H9 (cell line): ENCODE data around the gene PEMT. TPM values are rescaled to one million over a fixed set of nuclear protein-coding genes. Genes with fewer than 3 reads are reported as not detected.

Experiments
- DNase-seq: peaks from one replicate; pipeline ENCODE4 v3.0.0-alpha.2; 2017
- H2AFZ ChIP-seq: one replicate; pipeline ENCODE4 v1.6.1; 2013; ENCODE audit warnings: mild to moderate bottlenecking, low read length, control low read depth, moderate library complexity
- H2AK5ac ChIP-seq: 2 replicates; pipeline ENCODE4 v1.6.1; 2013; ENCODE audit warnings: low read length, control low read depth, mixed read lengths; ENCODE audit not compliant: insufficient read length
- H2BK120ac ChIP-seq: one replicate; pipeline ENCODE4 v1.6.1; 2013; ENCODE audit warnings: low read depth, mild to moderate bottlenecking, low read length, control low read depth, inconsistent platforms; ENCODE audit not compliant: poor library complexity, severe bottlenecking
- H2BK12ac ChIP-seq: 2 replicates; pipeline ENCODE4 v1.6.1; 2013; ENCODE audit warnings: low read length, control low read depth, mixed read lengths, low read depth; ENCODE audit not compliant: insufficient read length
- H2BK15ac ChIP-seq: 2 replicates; pipeline ENCODE4 v1.6.1; 2013; ENCODE audit warnings: low read depth, low read length, control low read depth
- H2BK20ac ChIP-seq: one replicate; pipeline ENCODE4 v1.6.1; 2013; ENCODE audit warnings: low read depth, mild to moderate bottlenecking, low read length, control low read depth, inconsistent platforms; ENCODE audit not compliant: poor library complexity, severe bottlenecking
- H2BK5ac ChIP-seq: 2 replicates; pipeline ENCODE4 v1.6.1; 2013; ENCODE audit warnings: low read length, control low read depth, mixed read lengths; ENCODE audit not compliant: insufficient read length
- H3K14ac ChIP-seq: 2 replicates; pipeline ENCODE4 v1.6.1; 2013; ENCODE audit warnings: low read length, control low read depth; ENCODE audit not compliant: insufficient read depth
- H3K18ac ChIP-seq: 2 replicates; pipeline ENCODE4 v1.6.1; 2013; ENCODE audit warnings: low read depth, mild to moderate bottlenecking, mixed read lengths, low read length, control low read depth; ENCODE audit not compliant: insufficient read length
- H3K23ac ChIP-seq: 2 replicates; pipeline ENCODE4 v1.6.1; 2013; ENCODE audit warnings: low read length, control low read depth, mixed read lengths, low read depth; ENCODE audit not compliant: insufficient read length
- H3K23me2 ChIP-seq: 2 replicates; pipeline ENCODE4 v1.6.1; 2013; ENCODE audit warnings: low read depth, mild to moderate bottlenecking, mixed read lengths, low read length, control low read depth; ENCODE audit not compliant: insufficient read length, poor library complexity, severe bottlenecking
- H3K27ac ChIP-seq: 2 replicates; pipeline ENCODE4 v1.5.1; 2013; ENCODE audit warnings: low read length, control low read depth, mixed read lengths, low read depth; ENCODE audit not compliant: insufficient read length
- H3K27me3 ChIP-seq: 2 replicates; pipeline ENCODE4 v1.6.1; 2013; ENCODE audit warnings: low read length, control low read depth, inconsistent platforms; ENCODE audit not compliant: insufficient read depth
- H3K4ac ChIP-seq: 2 replicates; pipeline ENCODE4 v1.6.1; 2013; ENCODE audit warnings: low read depth, mild to moderate bottlenecking, control low read depth, inconsistent platforms, low read length, moderate library complexity
- H3K4me1 ChIP-seq: 2 replicates; pipeline ENCODE4 v1.6.1; 2013; ENCODE audit warnings: low read length, control low read depth, inconsistent platforms; ENCODE audit not compliant: insufficient read depth
- H3K4me2 ChIP-seq: 2 replicates; pipeline ENCODE4 v1.6.1; 2013; ENCODE audit warnings: low read length, control low read depth, mixed read lengths; ENCODE audit not compliant: insufficient read length, insufficient read depth
- H3K56ac ChIP-seq: 2 replicates; pipeline ENCODE4 v1.6.1; 2013; ENCODE audit warnings: low read depth, mild to moderate bottlenecking, mixed read lengths, low read length, control low read depth; ENCODE audit not compliant: insufficient read length
- H3K79me1 ChIP-seq: 2 replicates; pipeline ENCODE4 v1.6.1; 2013; ENCODE audit warnings: low read depth, mild to moderate bottlenecking, moderate library complexity, low read length, control low read depth, inconsistent platforms; ENCODE audit not compliant: insufficient read depth, poor library complexity, severe bottlenecking
- H3K79me2 ChIP-seq: 2 replicates; pipeline ENCODE4 v1.6.1; 2013; ENCODE audit warnings: low read length, control low read depth, inconsistent platforms; ENCODE audit not compliant: insufficient read depth
- H3K9ac ChIP-seq: 2 replicates; pipeline ENCODE4 v1.6.1; 2013; ENCODE audit warnings: low read length, control low read depth, mixed read lengths; ENCODE audit not compliant: insufficient read length; ENCODE audit errors: extremely low read depth
- H3K9me3 ChIP-seq: one replicate; pipeline ENCODE4 v1.6.1; 2013; ENCODE audit warnings: low read depth, low read length, inconsistent platforms; ENCODE audit not compliant: control insufficient read depth
- H3T11ph ChIP-seq: one replicate; pipeline ENCODE4 v1.6.1; 2013; ENCODE audit warnings: mild to moderate bottlenecking, low read length, control low read depth, inconsistent platforms
- H4K20me1 ChIP-seq: one replicate; pipeline ENCODE4 v1.6.1; 2013; ENCODE audit not compliant: control insufficient read depth, insufficient read length, insufficient read depth
- H4K5ac ChIP-seq: 2 replicates; pipeline ENCODE4 v1.6.1; 2013; ENCODE audit warnings: low read depth, mild to moderate bottlenecking, mixed read lengths, low read length, control low read depth; ENCODE audit not compliant: insufficient read length
- H4K8ac ChIP-seq: replicated peaks from 2 replicates; pipeline ENCODE4 v1.6.1; 2013; ENCODE audit warnings: low read length, control low read depth, mixed read lengths, low read depth; ENCODE audit not compliant: insufficient read length
- H4K91ac ChIP-seq: 2 replicates; pipeline ENCODE4 v1.6.1; 2013; ENCODE audit warnings: low read depth, mild to moderate bottlenecking, moderate library complexity, mixed read lengths, low read length, control low read depth; ENCODE audit not compliant: insufficient read length
- H3K27ac Mint-ChIP-seq, 3 experiments: 2 replicates in 2 of 3; 3 replicates in 1 of 3; pipeline ENCODE4 v1.8.0; 2020 to 2021; ENCODE audit warnings: mixed read lengths in 3 of 3, mild to moderate bottlenecking in 1 of 3, moderate library complexity in 1 of 3
- H3K27me3 Mint-ChIP-seq: 2 replicates; pipeline ENCODE4 v1.8.0; 2021; ENCODE audit warnings: low read depth, mild to moderate bottlenecking, moderate library complexity, mixed read lengths
- H3K36me3 Mint-ChIP-seq, 3 experiments: 2 replicates in 2 of 3; 3 replicates in 1 of 3; pipeline ENCODE4 v1.8.0; 2020 to 2021; ENCODE audit warnings: low read depth in 3 of 3, mixed read lengths in 3 of 3; ENCODE audit not compliant: insufficient read depth in 1 of 3
- H3K4me1 Mint-ChIP-seq, 2 experiments: 2 replicates each; pipeline ENCODE4 v1.8.0; 2020; ENCODE audit warnings: mixed read lengths in 2 of 2
- H3K4me3 Mint-ChIP-seq, 2 experiments: 2 replicates in 1 of 2; 3 replicates in 1 of 2; pipeline ENCODE4 v1.8.0; 2020 to 2021; ENCODE audit warnings: mild to moderate bottlenecking in 2 of 2, mixed read lengths in 2 of 2, moderate library complexity in 1 of 2
- H3K9me3 Mint-ChIP-seq, 2 experiments: 2 replicates in 1 of 2; 3 replicates in 1 of 2; pipeline ENCODE4 v1.8.0; 2020; ENCODE audit warnings: mild to moderate bottlenecking in 2 of 2, mixed read lengths in 2 of 2, moderate library complexity in 1 of 2
- CTCF ChIP-seq: fragments of 200-600 bp; sonication (generic); conservative IDR thresholded peaks from 3 replicates; pipeline ENCODE4 v1.8.0; 2021; ENCODE audit warnings: antibody characterized with exemption, mild to moderate bottlenecking
- WGBS: extraction: QIAGEN DNeasy Blood & Tissue Kit; methylation state at CpG from one replicate; pipeline ENCODE4 v1.1.7; 2013; ENCODE audit warnings: missing lambda C conversion rate, low lambda C conversion rate, mixed read lengths; ENCODE audit not compliant: insufficient read length; ENCODE audit errors: extremely low coverage; 5-methylcytosine and 5-hydroxymethylcytosine counted together
- total RNA-seq: library from RNA; stranded (reverse); gene quantifications from 2 replicates; pipeline ENCODE4 v1.2.1, GENCODE V29; 2021

The PEMT gene
- total RNA-seq, 1 experiment from 2014 or later = 63.2 TPM

- H4K91ac ChIP-seq = no peak overlapping the region
- H3K4me1 ChIP-seq = peaks cover 3% of the 10 kb centered on the region; the same call in 1 of the 2 replicates
- no peak overlapping the region for H2BK5ac ChIP-seq
- no peak overlapping the region for H4K8ac ChIP-seq
- no peak for DNase-seq
- no peak overlapping the region for H2BK120ac ChIP-seq
- no peak overlapping the region for H3K27ac ChIP-seq
- no peak overlapping the region for H3K14ac ChIP-seq
- peaks cover 19% of the 10 kb centered on the region for H3K23me2 ChIP-seq
- no peaks in the 10 kb centered on the region for H4K20me1 ChIP-seq
- H3K27me3 Mint-ChIP-seq = peaks cover 28% of the 10 kb centered on the region
- no peak overlapping the region for H3T11ph ChIP-seq
- no peak overlapping the region for H2AK5ac ChIP-seq
- no peak overlapping the region for H4K5ac ChIP-seq
- H3K27ac Mint-ChIP-seq = peak overlapping the region in 1 of 3 experiments; percentile 36; a peak in 2 of 7 replicates
- no peaks in the 10 kb centered on the region for H3K79me2 ChIP-seq
- H2AFZ ChIP-seq = no peak overlapping the region
- peaks cover 8% of the 10 kb centered on the region; the same call in 1 of the 2 replicates for H3K27me3 ChIP-seq
- H2BK12ac ChIP-seq = no peak overlapping the region
- H3K9me3 ChIP-seq = no peaks in the 10 kb centered on the region
- WGBS = no CpG with 5 or more reads among the region's 11 CpGs
- no peak overlapping the region for H3K4me3 Mint-ChIP-seq
- H2BK20ac ChIP-seq = no peak overlapping the region
- H3K4me2 ChIP-seq = no peak overlapping the region
- no peak overlapping the region for H3K4ac ChIP-seq
- no peak overlapping the region for H2BK15ac ChIP-seq
- no peak for TF ChIP-seq CTCF
- no peak overlapping the region for H3K56ac ChIP-seq
- H3K36me3 Mint-ChIP-seq = peaks cover 15 to 44% (median 35%) of the 10 kb centered on the region in 3 experiments; a peak in 6 of 7 replicates
- H3K23ac ChIP-seq = no peak overlapping the region
- H3K18ac ChIP-seq = no peak overlapping the region
- H3K9ac ChIP-seq = no peak overlapping the region
- no peaks in the 10 kb centered on the region for H3K9me3 Mint-ChIP-seq
- H3K79me1 ChIP-seq = no peaks in the 10 kb centered on the region
- peaks cover 28 to 33% of the 10 kb centered on the region in 2 experiments for H3K4me1 Mint-ChIP-seq
Measured at GRCh38 chr17:17492085-17492484, 99.4 kb downstream of the PEMT start.
